Vagina (tissue), 2 donors: ENCODE results near the gene HELQ. TPM values are rescaled to one million over a fixed set of nuclear protein-coding genes. Genes with fewer than 3 reads are reported as not detected.

Experiments used
- DNase-seq, 2 donors: peaks; one replicate each; pipeline ENCODE4 v3.0.0-alpha.2; 2017; ENCODE audit errors: extremely low spot score in 2 of 2
- H3K27ac ChIP-seq: fragments of 200-600 bp; sonication (generic); one replicate; pipeline ENCODE4 v1.5.1; 2019
- H3K27me3 ChIP-seq: fragments of 200-600 bp; sonication (generic); one replicate; pipeline ENCODE4 v1.5.1; 2019
- H3K36me3 ChIP-seq, 2 donors: fragments of 200-600 bp; sonication (generic); one replicate each; pipeline ENCODE4 v1.5.1; 2017 to 2019
- H3K4me1 ChIP-seq: fragments of 200-600 bp; sonication (generic); one replicate; pipeline ENCODE4 v1.5.1; 2019
- H3K4me3 ChIP-seq, 2 donors: fragments of 200-600 bp; sonication (generic); 1 replicate in 1 of 2; 2 replicates in 1 of 2; pipeline ENCODE4 v1.5.1; 2016 to 2019
- H3K9me3 ChIP-seq: fragments of 200-600 bp; sonication (generic); one replicate; pipeline ENCODE4 v1.5.1; 2019
- CTCF ChIP-seq, 3 experiments: fragments of 450-650 bp in 2 of 3; fragments of 200-600 bp in 1 of 3; sonication (generic) in 1 of 3; IDR thresholded peaks; one replicate each; pipeline ENCODE4 v1.5.1; 2017 to 2019; ENCODE audit warnings: antibody characterized with exemption in 3 of 3, mild to moderate bottlenecking in 2 of 3, moderate library complexity in 2 of 3
- POLR2A ChIP-seq, 2 donors: fragments of 450-650 bp; IDR thresholded peaks; one replicate each; pipeline ENCODE4 v1.6.1; 2017; ENCODE audit warnings: antibody characterized with exemption in 2 of 2, mild to moderate bottlenecking in 2 of 2, moderate library complexity in 2 of 2
- POLR2AphosphoS5 ChIP-seq, 2 donors: sonication (generic); formaldehyde crosslinking; IDR thresholded peaks; one replicate each; pipeline ENCODE4 v1.9.0; 2017; ENCODE audit warnings: antibody characterized with exemption in 2 of 2, mild to moderate bottlenecking in 2 of 2, low read depth in 1 of 2; ENCODE audit not compliant: insufficient read depth in 1 of 2
- intact Hi-C: fragments of 100-400 bp; cut with DNase I; formaldehyde crosslinking; loops from one replicate; pipeline ENCODE4 v1.15.1; 2023
- total RNA-seq: library from RNA; depleted of rRNA; stranded (reverse); fragments of >200 nt; gene quantifications from one replicate; pipeline ENCODE4 v1.2.3, GENCODE V29; 2016

Gene HELQ
- total RNA-seq, 1 donor from 2014 or later, result 14.2 TPM

GRCh38 chr4:83372931-83373330, 82.7 kb downstream of the HELQ start:
- no peaks in the 10 kb centered on the region for H3K36me3 ChIP-seq
- intact Hi-C loops, result no loop called here
- no peaks in the 10 kb centered on the region for H3K9me3 ChIP-seq
- no peak overlapping the region for H3K4me3 ChIP-seq
- H3K27me3 ChIP-seq, result no peaks in the 10 kb centered on the region
- DNase-seq, result peak in 1 of 2 donors; percentile 16
- no peaks in the 10 kb centered on the region for H3K4me1 ChIP-seq
- TF ChIP-seq POLR2AphosphoS5 (IDR thresholded peaks at IDR 0.05; ENCODE audit: insufficient read depth in 1 of 2, low read depth in 1 of 2) (no peak), CTCF (IDR thresholded peaks at IDR 0.05) (no peak), POLR2A (IDR thresholded peaks at IDR 0.05) (no peak)
- no peak overlapping the region for H3K27ac ChIP-seq

- H3K4me3 ChIP-seq, result no peak overlapping the region
- H3K27ac ChIP-seq, result no peak overlapping the region
- H3K36me3 ChIP-seq, result no peaks in the 10 kb centered on the region
- no peak for TF ChIP-seq POLR2A (IDR thresholded peaks at IDR 0.05)
- TF ChIP-seq POLR2AphosphoS5 (IDR thresholded peaks at IDR 0.05; ENCODE audit: insufficient read depth in 1 of 2, low read depth in 1 of 2), result no peak
- TF ChIP-seq CTCF (IDR thresholded peaks at IDR 0.05), result no peak
- intact Hi-C loops, result no loop called here
- no peaks in the 10 kb centered on the region for H3K9me3 ChIP-seq
- no peaks in the 10 kb centered on the region for H3K4me1 ChIP-seq
- no peaks in the 10 kb centered on the region for H3K27me3 ChIP-seq
- no peak for DNase-seq
These were observed 83.7 kb downstream of the HELQ start for GRCh38 chr4:83371936-83372335.

DNA sequence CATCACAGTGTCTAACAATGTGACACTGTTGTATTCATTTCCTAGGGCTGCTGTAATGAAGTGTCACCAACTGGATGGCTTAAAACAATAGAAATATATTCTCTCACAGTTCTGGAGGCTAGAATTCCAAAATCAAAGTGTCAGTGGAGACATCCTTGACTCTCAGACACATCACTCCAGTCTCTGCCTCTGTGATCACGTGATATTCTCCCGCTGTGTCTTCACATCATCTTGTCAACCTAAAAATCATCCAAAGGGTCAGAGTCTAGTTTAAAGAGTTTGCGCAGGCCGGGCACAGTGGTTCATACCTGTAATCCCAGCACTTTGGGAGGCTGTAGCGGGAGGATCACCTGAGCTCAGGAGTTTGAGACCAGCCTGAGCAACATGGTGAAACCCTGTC, 84.4 kb downstream of the HELQ start:
- H3K36me3 ChIP-seq, result no peaks in the 10 kb centered on the region
- intact Hi-C loops, result no loop called here
- TF ChIP-seq POLR2AphosphoS5 (IDR thresholded peaks at IDR 0.05; ENCODE audit: insufficient read depth in 1 of 2, low read depth in 1 of 2), result no peak
- no peak for TF ChIP-seq CTCF (IDR thresholded peaks at IDR 0.05)

DNA sequence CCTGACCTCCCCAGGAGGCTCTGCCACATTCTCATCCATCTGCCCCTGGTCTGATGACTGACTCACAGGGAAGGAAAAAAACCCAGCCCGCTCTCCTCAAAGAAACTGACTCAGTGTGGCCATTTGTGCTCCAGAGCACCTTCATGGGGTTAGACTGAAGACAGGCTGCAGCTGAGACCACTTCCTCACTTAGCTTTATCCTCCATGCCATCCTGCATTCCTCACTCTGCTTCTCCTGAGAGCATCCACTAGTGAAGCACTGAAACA, 85.0 kb downstream of the HELQ start:
- no peaks in the 10 kb centered on the region for H3K9me3 ChIP-seq
- intact Hi-C loops, result no loop called here

More for the DNA sequence above, 84.4 kb downstream of the HELQ start:
- H3K9me3 ChIP-seq, result no peaks in the 10 kb centered on the region
- H3K4me1 ChIP-seq, result no peaks in the 10 kb centered on the region
- no peak for DNase-seq
- H3K27ac ChIP-seq, result no peak overlapping the region
- H3K27me3 ChIP-seq, result no peaks in the 10 kb centered on the region
- H3K4me3 ChIP-seq, result no peak overlapping the region

More for the DNA sequence above, 85.0 kb downstream of the HELQ start:
- Histone ChIP-seq H3K4me3 (no peak overlapping the region), H3K27me3 (no peaks in the 10 kb centered on the region), H3K36me3 (no peaks in the 10 kb centered on the region), H3K27ac (no peak overlapping the region), H3K4me1 (no peaks in the 10 kb centered on the region)
- DNase-seq, result no peak
- no peak for TF ChIP-seq CTCF (IDR thresholded peaks at IDR 0.05)
- TF ChIP-seq POLR2A (IDR thresholded peaks at IDR 0.05), result no peak
- TF ChIP-seq POLR2AphosphoS5 (IDR thresholded peaks at IDR 0.05; ENCODE audit: insufficient read depth in 1 of 2, low read depth in 1 of 2), result no peak
